ENCODE measurements around the gene ZNF549. TPM values are rescaled to one million over a fixed set of nuclear protein-coding genes. Genes with fewer than 3 reads are reported as not detected.

The ZNF549 gene
- total and polyA plus RNA-seq, 2 of the 8 experiments (the other 6 are each of a cell fraction or from before 2014, with no cell fraction given), result 4.3 to 9.7 TPM

DNA sequence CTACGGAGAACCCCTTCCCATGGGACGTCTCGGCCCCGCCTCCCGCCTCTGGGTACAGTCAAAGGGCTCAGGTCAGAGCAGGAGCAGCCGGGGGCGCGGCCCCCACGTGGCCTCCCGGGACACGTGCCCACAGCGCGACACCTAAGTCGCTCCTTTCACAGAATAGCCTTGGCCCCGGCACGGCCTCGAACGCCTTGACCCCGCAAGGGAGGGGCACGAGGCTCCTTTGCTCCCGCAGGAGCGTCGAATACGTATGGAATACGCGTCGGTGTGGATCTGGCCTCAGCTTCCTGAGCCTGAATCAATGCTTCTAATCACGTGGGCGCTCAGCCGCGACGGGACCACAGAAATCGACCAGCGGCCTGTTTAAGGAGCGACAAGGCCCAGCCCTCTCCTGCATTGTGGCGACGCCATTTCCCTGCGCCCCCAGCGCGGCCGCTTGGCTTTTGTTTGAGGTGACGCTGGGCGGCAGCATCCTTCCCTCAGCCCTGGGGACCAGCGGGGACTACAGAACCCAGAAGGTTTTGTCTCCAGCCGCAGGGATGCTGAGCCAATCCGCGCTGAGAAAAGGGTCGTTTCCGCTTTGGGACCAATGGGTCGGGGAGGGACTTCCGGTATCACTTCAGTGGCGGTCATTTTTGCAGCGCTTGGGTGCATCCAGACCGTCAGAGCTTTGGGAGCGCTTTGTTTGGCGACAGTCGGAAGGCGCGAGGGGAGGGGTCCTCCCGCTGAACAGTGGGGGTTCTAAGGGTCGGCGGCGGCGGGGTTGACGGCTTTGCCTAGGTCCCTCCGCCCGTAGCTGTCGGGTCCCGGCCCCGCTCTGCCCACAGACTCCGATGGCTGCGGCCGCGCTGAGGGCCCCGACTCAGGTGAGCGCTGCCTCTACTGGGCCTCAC is 56.6 kb downstream of the ZNF549 start, which contains the start of gene ZIK1:
ZIK1 (plus strand) TSS at position 625 of the 896 bp plus-strand sequence; CDS start at position 837, 212 bp downstream.
- Histone ChIP-seq H3K9me3 (ENCODE audit: insufficient read depth in 2 of 2, low read depth in 1 of 2, low read length in 1 of 2) (peaks cover 20 to 28% of the 10 kb centered on the region in 2 experiments), H3K79me2 (ENCODE audit: control insufficient read depth in 1 of 2, insufficient read depth in 2 of 2, low read length in 2 of 2) (peaks cover 11 to 40% of the 10 kb centered on the region in 2 experiments), H3K9ac (replicated peaks in 1 of 4; ENCODE audit: extremely low read depth in 1 of 4, low read depth in 3 of 4, low read length in 3 of 4) (peak within 1 kb of the TSS; percentile 83 to 91 (median 84)), H2BK5ac (ENCODE audit: low read depth, low read length) (peak within 1 kb of the TSS; percentile 98), H3K23me2 (ENCODE audit: low read depth, low read length) (peaks cover 12% of the 10 kb centered on the region; the same call in 1 of the 2 replicates), H2BK20ac (ENCODE audit: low read length) (peak within 1 kb of the TSS; percentile 64; the same call in 1 of the 2 replicates), H4K91ac (replicated peaks; ENCODE audit: insufficient read length, low read length) (peak within 1 kb of the TSS; percentile 96), H3K14ac (ENCODE audit: insufficient read length) (no peak within 1 kb of the TSS), H4K20me1 (replicated peaks in 1 of 2; ENCODE audit: control insufficient read depth in 1 of 2, insufficient read depth in 2 of 2, low read length in 2 of 2) (no peaks in the 10 kb centered on the region), H2AFZ (ENCODE audit: low read length) (peak within 1 kb of the TSS; percentile 98; the same call in 1 of the 2 replicates), H3K27ac (ENCODE audit: low read depth, low read length) (peak within 1 kb of the TSS; percentile 80; the same call in 1 of the 2 replicates), H3K4me3 (ENCODE audit: extremely low read depth in 1 of 4, insufficient read depth in 2 of 4, low read depth in 3 of 4, low read length in 4 of 4) (peak within 1 kb of the TSS; percentile 87 to 95 (median 93)), H2BK120ac (replicated peaks; ENCODE audit: low read depth, low read length) (peak within 1 kb of the TSS; percentile 75), H3K4me2 (ENCODE audit: insufficient read depth in 1 of 2, low read depth in 2 of 2, low read length in 2 of 2) (peak within 1 kb of the TSS; percentile 81 to 98), H3K36me3 (ENCODE audit: control insufficient read depth in 2 of 4, insufficient read depth in 4 of 4, low read length in 3 of 4) (peaks cover 10 to 31% (median 22%) of the 10 kb centered on the region in 4 experiments), H4K8ac (ENCODE audit: extremely low read depth, insufficient read depth, low read length) (peak within 1 kb of the TSS; percentile 98; the same call in 1 of the 2 replicates), H3K56ac (replicated peaks; ENCODE audit: insufficient read length, low read depth, low read length) (peak within 1 kb of the TSS; percentile 51), H4K5ac (ENCODE audit: insufficient read length, low read depth, low read length) (peak within 1 kb of the TSS; percentile 49), H3K79me1 (ENCODE audit: low read depth, low read length) (peaks cover 19% of the 10 kb centered on the region), H3K4me1 (replicated peaks in 1 of 4; ENCODE audit: control insufficient read depth in 3 of 4, insufficient read depth in 4 of 4, low read length in 3 of 4) (peaks cover 4 to 13% (median 8%) of the 10 kb centered on the region in 4 experiments; a peak in 6 of 7 replicates), H3K4ac (replicated peaks; ENCODE audit: insufficient read length, low read depth, low read length) (peak within 1 kb of the TSS; percentile 96), H2AK5ac (ENCODE audit: low read depth, low read length) (peak within 1 kb of the TSS; percentile 54; the same call in 1 of the 2 replicates), H3K27me3 (replicated peaks in 1 of 4; ENCODE audit: control insufficient read depth in 3 of 4, extremely low read depth in 1 of 4, insufficient read depth in 3 of 4, low read length in 3 of 4) (peaks cover 0 to 5% (median 2%) of the 10 kb centered on the region in 4 experiments; a peak in 2 of 7 replicates), H2BK15ac (ENCODE audit: low read length) (peak within 1 kb of the TSS; percentile 90; the same call in 1 of the 2 replicates), H2BK12ac (ENCODE audit: low read depth, low read length) (peak within 1 kb of the TSS; percentile 30; the same call in 1 of the 2 replicates), H3K23ac (ENCODE audit: insufficient read length) (no peak within 1 kb of the TSS), H3K18ac (ENCODE audit: extremely low read depth, low read length) (peak within 1 kb of the TSS; percentile 66)
- WGBS, 2 experiments (ENCODE audit: extremely low coverage in 1 of 2, insufficient coverage in 1 of 2, insufficient read length in 1 of 2, insufficient replicate concordance in 2 of 2, low coverage in 1 of 2, low lambda C conversion rate in 2 of 2, missing lambda C conversion rate in 1 of 2), result 2% methylated on average over 76 of the region's 76 CpGs; no CpG with 5 or more reads in 1 of the 2 experiments
- ChIA-PET CTCF (ENCODE audit: partially characterized antibody) (no interaction called here), POLR2A (ENCODE audit: partially characterized antibody) (interaction anchor here (0.6 to 2.1 kb wide), 15 partner anchors 9 to 246 kb away, joined by 3 to 11 read pairs (median 3); partner anchors contain the start of genes ZNF134, ZNF154, ZNF211 and ZNF530)
- DNase-seq (ENCODE audit: low read depth in 1 of 2, low spot score in 2 of 2) (peak; percentile 90 to 92), FAIRE-seq (peak; percentile 97)
- peak; percentile 96 for TF ChIP-seq CREB1 (IDR thresholded peaks at IDR 0.05)
- 0 out of 2 replicates have a peak, but pooled peaks have one; percentile 12 for TF ChIP-seq TEAD4 (IDR thresholded peaks at IDR 0.05; ENCODE audit: low read depth, low read length)
- TF ChIP-seq SIX5 (IDR thresholded peaks at IDR 0.05; ENCODE audit: low read depth, low read length), result peak; percentile 42; the same call in 1 of the 2 replicates
- peak; percentile 78 for TF ChIP-seq TBP (IDR thresholded peaks at IDR 0.05; ENCODE audit: low read depth, low read length)
- no peak for TF ChIP-seq FOSL1 (IDR thresholded peaks at IDR 0.05; ENCODE audit: insufficient read depth, low read depth, low read length)
- no peak for TF ChIP-seq SIRT6 (IDR thresholded peaks at IDR 0.05; ENCODE audit: low read length)
- TF ChIP-seq HDAC2 (IDR thresholded peaks at IDR 0.05; ENCODE audit: borderline replicate concordance in 1 of 2, low read depth in 2 of 2, low read length in 2 of 2), result peak in 1 of 2 experiments; percentile 97; a peak in 2 of 4 replicates
- TF ChIP-seq TAF1 (IDR thresholded peaks at IDR 0.05; ENCODE audit: low read depth, low read length), result peak; percentile 84
- peak; percentile 62 for TF ChIP-seq POLR2AphosphoS5 (IDR thresholded peaks at IDR 0.05; ENCODE audit: low read depth, low read length)
- peak; percentile 12 for TF ChIP-seq TAF7 (optimal IDR thresholded peaks at IDR 0.05; ENCODE audit: borderline replicate concordance, low read depth, low read length)

Data from H1 (cell line).